ENCODE measurements around the gene GCNT1.
A peak's percentile ranks its signal among the peaks of the same experiment; 100 is the strongest.
"Not testable (repeated sequence)": the region's sequence is repeated elsewhere in the genome, so short reads cannot be mapped to it uniquely, and the experiment has no call there.

The GCNT1 gene

DNA sequence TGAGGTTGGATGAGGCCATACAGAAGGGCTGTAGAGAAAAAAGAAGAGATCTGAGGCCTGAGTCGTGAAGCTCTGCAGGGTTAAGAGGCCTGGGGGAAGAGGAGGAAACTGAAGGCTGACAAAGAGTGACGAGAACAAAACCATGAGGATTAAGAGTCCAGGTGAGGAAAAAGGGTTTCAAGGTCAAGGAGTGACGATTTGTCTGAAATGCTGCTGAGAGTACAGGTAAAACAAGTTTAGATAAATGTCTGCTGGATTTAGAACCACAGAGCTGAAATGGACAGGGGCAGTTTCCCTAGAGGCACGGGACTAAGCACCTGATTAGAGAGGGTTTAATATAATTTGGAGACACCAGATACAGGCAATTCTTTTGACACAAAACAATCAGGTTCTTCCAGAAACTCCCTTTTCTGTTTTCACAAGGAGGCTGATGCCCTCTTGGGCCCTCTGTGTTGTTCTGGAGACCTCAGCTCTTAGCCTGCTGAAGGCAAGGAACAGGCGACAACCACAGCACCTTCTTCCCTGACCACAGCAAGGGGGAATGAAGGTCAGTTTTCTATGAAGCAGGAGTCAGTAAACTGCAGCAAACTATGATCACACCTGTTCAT lies 14.6 kb upstream of the GCNT1 start:
- DNase-seq: no peak

DNA sequence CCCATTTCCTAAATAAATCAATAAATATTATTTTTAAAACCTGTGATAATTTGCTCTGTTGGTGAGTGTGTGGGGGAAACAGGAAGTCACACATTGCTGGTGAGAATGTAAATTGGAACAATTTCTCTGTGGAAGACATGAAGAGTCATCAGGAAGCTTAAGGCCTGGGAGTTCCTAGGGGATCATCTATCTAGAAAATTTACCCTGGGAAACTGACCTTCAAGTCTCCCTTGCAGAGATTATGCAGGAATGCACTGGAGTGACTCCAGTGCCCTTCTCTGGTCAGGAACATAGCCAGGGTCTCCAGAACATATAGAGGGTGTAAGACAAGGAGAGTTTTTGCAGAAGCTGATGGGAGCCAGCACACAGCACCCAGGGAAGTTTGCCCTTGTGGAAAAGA lies 13.0 kb upstream of the GCNT1 start:
- no peak for DNase-seq

DNA sequence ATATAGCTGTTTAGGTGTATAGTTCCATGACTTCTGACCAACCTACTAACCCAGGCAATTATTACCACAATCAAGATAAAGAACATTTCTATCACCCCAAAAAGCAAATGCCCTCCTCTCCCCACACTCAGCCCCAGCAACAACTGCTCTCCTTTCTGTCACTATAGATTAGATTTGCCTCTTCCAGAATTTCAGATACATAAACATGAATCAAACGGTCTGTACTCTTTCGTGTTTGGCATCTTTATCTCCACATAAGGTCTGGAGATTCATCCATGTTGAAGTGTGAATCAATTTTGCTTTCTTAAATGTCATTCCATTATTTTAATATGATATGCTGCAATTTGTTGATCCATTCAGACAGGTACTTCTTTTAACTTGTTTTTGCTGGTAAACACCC lies 10.5 kb upstream of the GCNT1 start:
- DNase-seq: no peak

DNA sequence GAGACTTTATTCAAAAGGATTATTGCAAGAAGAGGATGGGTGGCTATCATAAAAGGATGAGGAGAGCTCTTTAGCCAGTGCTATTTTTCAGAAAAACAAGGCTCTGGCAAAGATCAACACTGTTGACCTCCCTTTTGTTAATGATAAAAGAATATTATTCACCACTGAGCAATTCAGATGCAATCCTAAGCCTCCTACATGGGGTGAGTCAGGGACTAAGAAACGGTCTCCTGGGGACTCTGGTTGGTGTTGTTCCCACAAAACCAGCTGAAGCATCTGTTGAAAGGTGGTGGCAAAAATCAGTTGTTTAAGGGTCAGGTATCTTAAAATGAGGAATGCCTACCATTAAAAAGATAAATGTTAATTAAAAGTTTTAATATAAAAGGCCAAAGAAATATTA lies 7.7 kb upstream of the GCNT1 start:
- no peak for DNase-seq

DNA sequence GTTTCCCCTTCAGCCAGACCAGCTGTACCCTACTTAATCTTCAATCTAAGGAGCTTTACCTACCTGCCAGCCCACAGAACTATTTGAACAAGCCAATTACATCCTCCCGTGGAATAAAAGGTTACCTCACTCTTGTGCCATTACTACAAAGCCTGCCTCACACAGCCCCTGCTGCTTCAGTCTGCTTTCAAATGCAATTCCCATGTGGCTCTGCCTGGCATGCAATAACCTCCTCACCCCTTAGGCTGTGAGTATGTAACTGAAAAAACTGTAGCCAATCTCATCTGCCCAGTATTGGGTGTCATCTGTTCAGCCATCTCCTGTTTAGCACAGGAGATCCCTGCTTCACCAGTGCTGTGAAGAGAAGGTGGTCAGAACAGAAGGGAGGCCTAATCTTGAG lies 6.1 kb upstream of the GCNT1 start:
- no peak for DNase-seq

DNA sequence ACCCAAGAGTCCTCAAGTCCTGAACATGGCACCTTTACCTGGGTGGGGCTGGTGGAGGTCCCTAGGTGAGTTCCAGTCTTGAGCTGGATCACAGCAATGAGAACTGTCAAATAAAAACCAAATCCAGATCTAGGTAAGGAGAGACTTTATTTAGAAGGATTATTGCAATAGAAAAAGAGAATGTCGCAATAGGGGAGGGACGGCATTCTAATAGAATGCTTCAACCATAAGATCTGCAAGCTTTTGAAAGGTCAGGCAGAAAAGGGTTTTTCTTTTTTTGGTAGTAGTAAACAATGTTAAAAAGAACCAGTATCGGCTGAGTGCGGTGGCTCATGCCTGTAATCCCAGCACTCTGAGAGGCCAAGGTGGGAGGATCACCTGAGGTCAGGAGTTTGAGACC lies 5.2 kb upstream of the GCNT1 start:
- no peak for DNase-seq

DNA sequence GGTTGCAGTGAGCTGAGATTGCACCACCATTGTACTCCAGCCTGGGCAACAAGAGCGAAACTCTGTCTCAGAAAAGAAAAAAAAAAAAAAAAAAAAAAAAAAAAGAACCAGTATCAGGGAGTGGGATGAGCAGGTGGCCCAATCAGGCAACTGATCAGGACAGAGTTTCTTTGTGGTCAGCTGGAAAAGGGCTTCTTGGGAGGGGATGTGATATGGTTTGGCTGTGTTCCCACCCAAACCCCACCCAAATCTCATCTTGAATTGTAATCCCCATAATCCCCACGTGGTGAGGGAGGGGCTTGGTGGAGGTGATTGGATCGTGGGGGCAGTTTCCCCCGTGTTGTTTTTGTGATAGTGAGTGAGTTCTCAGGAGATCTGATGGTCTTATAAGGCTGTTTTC lies 4.7 kb upstream of the GCNT1 start:
- no peak for DNase-seq

DNA sequence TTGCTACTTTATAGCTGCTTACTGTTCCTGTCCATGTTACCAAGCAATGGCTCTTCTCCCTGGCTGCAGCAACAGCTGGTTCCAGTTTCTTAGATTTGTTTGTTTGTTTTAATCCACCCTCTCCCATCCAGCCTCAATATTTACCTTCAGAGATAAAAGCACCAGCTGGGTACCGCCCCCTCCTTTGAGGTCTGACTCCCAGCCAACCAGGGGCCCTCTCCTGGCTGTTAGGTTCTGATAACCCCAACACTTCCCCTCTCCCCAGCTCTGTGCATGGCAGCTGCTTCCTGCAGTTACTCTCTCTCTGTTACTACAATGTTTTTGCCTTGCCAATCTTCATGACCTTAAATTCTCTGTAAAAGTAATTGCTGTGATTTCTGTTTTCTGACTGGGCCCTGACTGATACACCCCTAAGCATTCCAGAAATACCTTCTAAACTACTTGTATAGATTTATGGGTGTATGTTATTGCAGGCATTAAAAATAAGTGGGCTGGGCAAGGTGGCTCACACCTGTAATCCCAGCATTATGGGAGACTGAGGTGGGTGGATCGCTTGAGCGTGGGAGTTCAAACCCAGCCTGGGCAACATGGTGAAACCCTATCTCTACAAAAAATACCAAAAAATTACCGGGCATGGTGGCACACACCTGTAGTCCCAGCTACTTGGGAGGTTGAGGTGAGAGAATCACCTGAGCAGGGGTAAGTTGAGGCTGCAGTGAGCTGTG lies 2.6 kb upstream of the GCNT1 start:
- peak; percentile 55 for DNase-seq

DNA sequence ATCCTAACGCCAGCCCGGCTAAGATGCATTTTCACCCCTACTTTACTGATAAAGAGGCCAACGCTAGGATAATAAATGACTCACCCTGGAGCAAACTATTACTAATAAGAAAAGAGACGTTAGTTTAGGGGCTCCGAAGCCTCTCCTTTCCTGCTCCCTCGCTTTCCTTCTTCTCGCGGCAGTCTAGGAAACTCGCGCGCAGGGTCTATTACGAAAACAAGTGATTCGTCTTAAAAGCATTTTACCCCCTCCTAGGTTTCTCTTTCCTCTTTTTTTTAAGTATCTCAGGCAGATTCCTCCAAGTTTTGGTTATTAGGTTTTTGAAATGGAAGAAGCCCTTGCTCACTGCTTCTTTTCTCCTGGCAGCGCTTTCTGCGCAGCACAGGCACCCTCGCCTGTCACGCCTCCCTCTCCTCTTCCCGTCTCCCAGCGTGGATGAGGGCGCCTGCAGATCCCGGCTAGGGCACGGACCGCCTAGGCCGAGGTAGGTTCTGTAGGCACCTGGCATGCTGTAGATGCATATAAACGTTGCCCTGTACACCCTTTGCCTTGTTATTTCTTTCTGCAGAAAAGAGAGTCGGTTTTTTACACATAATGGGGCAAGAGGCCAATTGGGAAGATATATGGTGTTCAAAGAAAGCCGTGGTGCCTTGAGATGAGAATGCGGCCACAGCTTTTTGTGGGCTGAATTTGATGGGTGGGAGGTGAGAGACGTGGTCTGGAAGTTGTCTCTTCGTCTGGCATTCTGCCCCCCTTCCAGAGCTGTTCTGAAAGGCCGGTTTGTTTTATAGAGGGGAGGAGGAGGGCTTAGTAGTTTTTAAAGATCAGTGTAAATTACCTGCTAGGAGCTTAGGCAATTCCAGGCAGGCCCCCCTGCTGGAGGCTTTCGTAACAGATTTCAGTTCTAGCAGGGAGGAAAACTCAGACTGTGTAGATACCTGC lies 983 bp downstream of the GCNT1 start:
- peak; percentile 8 for DNase-seq

DNA sequence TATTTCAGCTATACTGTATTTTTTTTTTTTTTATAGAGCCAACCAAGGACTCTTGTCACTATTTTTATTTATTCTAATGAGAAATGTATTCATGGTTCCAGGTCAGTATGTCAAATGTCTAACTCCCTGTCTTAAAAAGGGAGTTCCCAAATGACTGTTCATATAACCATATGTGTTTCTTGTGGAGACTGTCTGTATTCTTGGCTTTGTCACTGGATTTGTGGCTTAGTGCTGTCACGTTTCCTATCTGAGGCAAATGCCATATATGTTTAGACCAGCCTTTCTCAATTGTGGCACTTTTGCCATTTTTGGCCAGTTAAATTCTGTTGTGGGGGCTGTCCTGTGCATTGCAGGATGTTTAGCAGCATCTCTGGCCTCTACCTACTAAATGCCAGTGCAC lies 3.1 kb downstream of the GCNT1 start:
- DNase-seq: no peak

DNA sequence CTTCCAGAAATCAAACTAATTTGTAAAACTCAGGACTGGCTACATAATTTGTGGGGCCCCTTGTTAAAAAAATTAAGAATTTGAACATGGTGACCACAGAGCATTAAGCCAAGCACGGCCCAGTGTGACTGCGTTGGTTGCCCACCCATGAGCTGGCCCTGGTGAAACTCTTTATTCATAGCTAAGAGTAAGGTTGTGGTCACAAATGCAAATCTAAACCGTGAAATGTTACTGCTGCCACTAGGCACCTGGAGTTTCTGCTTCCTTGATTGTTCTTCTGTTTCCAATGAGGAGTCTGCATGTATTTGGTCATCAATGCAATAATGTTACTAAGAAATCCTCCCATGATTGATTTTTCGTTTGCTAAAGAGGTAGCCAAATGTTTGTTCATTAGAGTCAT lies 4.2 kb downstream of the GCNT1 start:
- no peak for DNase-seq

DNA sequence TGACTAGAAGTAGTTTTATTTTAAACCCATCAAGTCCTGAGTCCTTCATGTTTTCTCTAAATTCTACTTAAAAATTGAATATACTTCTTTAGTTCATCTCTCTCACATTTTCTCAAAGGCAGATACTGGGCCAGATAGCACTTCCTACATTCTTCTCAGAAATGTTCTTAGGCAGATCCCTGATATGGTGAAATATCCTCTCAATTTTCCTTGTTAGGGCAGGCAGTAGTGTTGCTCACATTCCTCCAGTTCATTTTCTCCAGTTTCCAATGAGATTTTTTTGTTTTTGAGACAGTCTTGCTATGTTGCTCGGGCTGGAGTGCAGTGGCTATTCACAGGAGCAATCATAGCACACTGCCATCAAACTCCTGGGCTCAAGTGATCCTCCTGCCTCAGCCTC lies 5.7 kb downstream of the GCNT1 start:
- no peak for DNase-seq

DNA sequence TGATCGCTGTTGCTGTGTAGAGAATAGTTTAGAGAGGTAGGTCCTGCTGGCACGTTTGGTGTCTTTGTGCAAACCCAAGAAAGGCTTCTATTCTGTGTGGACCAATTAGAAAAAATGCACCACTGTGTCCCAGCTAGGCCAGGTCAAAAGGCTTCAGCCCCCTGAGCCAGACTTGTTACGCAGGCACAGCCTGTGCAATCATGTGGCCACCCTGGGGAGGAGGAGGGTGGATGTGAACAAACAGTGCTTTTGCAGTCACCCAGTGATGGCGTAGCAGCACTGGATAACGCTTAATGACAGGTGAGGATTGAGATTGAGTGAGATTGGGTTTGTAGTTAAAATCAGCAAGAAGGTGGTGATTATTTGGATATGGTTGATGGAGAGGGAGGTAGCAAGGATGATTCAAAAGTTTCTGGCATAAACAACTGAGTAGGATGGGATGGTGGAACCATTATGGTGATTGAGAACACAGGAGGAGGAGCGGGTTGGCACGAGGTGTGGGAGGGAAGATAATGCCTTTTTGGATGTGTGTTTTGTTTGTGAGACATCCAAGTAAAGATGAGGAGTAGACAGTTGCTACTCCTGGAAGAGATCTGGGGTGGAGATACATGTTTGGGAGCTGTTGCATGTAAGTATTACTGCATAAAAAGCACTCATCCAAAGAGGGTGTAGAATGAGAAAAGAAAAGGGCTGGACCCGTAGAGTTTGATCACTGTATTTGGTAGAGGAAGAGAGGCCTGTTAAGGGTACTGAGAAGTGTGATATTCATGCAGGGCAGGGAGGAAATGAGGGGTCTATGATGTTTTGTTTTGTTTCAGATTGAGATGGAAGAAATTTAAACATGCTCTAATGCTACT lies 6.7 kb downstream of the GCNT1 start:
- no peak for DNase-seq

DNA sequence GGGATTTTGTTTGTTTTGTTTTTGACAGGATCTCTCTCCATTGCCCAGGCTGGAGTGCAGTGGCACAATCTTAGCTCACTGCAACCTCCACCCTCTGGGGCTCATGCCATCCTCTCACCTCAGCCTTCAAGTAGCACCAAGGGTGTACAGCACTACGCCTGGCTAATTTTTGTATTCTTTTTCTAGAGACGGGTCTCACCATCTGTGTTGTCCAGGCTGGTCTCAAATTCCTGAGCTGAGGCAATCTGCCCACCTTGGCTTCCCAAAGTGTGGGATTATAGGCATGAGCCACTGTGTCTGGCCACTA lies 7.3 kb downstream of the GCNT1 start:
- DNase-seq: no peak

DNA sequence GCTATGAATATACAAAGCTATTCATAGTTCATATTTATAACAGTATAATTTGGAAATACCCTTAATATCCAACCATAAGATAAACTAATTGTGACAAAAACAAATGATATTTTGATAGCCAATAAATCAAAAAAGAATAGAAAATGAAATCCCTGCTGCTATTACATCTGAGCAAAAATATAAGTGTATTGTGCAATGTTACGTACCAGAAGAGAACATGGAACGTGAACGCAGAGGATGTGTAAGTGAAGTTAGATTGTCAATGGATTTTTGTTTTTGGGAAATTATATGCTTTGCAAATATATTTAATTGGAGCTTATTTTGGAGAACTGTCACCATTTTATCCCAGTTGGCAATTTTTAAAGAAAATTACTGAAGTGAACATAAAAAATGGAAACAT lies 15.4 kb downstream of the GCNT1 start:
- DNase-seq: no peak

DNA sequence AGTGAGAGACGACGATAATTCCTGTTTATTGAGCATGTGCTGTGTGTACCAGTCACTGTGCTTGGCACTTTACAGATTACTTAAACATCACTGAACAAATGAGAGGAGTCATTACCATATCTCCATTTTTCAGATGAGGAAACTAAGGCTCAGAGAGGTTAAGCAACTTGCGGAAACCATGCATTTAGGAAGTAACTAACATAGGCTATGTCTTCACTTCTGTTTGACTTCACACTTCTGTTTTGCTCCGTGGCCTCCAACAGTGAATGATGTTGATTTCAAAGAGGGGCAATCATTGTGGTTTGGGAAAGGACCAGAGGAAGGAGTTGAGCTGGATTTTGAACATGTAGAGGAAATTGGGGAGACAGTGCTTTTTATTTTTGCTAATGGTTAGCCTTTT lies 16.7 kb downstream of the GCNT1 start:
- no peak for DNase-seq

DNA sequence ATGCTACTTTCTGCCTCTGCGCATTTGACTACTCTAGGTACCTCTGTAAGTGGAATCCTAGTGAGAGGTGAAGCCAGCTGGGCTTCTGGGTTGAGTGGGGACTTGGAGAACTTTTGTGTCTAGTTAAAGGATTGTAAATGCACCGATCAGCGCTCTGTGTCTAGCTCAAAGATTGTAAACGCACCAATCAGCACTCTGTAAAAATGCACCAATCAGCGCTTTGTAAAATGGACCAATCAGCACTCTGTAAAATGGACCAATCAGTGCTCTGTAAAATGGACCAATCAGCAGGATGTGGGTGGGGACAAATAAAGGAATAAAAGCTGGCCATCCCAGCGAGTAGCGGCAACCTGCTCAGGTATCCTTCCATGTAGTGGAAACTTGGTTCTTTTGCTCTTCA lies 18.8 kb downstream of the GCNT1 start:
- DNase-seq: not testable (repeated sequence)

DNA sequence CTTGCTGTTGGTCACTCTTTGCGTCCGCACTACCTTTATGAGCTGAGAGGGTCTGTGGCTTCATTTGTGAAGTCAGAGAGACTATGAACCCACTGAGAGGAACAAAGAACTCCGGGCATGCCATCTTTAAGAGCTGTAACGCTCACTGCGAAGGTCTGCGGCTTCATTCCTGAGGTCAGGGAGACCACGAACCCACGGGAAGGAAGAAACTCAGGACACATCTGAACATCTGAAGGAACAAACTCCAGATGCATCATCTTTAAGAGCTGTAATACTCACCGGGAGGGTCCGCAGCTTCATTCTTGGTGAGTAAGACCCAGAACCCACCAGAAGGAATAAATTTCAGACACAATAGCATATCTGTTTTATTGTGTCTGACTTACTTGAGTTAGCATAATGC lies 19.2 kb downstream of the GCNT1 start:
- no peak for DNase-seq

DNA sequence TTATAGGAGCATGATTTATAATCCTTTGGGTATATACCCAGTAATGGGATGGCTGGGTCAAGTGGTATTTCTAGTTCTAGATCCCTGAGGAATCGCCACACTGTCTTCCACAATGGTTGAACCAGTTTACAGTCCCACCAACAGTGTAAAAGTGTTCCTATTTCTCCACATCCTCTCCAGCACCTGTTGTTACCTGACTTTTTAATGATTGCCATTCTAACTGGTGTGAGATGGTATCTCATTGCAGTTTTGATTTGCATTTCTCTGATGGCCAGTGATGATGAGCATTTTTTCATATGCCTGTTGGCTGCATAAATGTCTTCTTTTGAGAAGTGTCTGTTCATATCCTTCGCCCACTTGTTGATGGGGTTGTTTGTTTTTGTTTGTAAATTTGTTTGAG lies 20.4 kb downstream of the GCNT1 start:
- DNase-seq: not testable (repeated sequence)

DNA sequence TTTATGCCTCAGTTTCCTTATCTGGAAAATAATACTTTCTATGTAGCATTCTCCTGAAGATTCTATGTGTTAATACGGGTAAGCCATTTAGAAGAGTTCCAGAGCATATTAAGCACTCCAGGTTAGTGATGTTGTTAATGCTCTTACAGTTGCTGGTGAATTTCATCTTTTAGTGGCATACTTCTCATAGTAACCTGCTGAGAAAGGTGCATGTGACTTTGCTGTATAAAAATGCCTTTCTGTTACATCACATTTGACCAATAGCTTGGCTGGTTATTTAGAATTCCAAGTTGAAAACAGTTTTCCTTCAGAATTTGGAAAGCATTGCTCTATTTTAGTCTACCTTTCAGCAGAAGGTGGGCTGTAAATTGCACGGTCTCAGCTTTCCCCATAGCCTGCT lies 27.2 kb downstream of the GCNT1 start:
- no peak for DNase-seq

DNA sequence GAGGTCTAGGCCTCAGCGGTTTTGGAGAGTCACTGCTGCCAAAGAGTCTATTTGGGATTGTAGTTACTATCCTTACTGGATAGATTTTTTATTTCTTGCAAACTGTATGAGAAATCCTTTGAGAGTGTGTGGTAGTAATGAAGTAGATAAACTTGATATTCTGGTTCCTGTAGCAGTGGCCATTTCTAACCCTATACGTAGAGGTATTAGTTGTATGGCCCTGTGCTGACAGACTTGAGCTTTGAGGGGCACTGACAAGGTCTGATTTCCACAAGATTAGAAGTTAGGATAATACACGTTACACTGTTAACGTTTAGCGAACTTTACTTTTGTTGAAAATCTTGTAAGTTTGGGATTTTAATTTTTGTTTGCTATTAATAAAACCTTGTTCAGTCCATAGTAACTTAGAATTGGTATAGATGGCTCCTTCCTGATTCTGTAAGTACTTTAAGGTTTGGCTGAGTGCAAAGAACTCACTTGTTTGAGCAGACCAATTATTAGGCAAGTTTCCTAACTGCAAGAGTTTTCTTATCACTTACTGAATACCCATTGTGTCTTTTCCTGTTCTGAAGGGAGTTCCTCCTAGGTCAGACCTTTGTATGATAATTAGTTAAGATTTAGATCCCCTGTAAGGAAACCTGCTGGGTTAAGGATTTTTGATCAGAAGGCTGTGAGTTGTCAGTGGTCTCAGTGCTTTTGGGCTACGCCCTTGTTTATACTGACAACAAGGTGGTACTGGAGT lies 31.4 kb downstream of the GCNT1 start:
- DNase-seq: no peak

DNA sequence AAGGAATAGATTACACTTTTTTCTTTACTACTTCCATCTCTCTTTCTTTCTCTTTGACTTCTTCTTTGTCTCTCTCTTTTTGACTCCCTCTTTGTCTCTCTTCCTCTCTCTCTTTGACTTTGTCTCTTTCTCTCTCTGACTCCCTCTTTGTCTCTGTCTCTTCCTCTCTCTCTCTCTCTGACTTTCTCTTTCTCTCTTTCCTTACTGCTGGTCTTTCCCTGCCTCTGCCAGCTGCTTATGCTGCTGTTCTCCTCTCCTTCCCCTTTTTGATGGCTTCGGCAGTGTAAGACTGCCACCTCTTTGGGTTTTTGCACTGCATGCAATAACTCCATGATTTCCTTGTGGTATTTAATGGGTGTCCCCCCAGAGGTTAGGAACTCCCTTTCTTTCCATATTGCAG lies 32.1 kb downstream of the GCNT1 start:
- not testable (repeated sequence) for DNase-seq
